ENCODE results near the gene B3GNT3.

The B3GNT3 gene

DNA sequence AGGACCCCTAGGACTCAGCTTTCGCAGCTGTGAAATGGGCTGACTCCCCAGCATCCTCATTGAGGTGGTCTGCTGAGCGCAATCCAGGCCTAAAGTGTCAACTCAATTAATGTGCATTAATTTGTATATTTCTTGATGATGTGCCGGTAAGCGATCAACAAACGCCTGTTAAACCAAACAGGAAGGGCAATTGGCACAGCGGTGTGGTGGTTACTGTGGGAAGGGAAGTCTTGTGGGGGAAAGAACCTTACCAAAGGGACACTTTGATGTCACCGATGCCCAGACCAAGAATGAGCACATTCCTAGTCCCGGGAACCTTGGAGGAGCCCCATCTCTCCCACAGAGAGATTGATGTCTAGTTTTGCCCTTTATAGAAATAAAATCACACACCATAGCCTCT, 51.2 kb downstream of the B3GNT3 start:
- ChIA-PET POLR2A (ENCODE audit: low non-redundant PET) (no interaction called here), CTCF (interaction anchor here (0.7 kb wide), 1 partner anchor 1221 kb away, joined by 3 read pairs; no protein-coding TSS in a partner anchor)
- H3K27ac ChIP-seq = no peak overlapping the region
- no peak for TF ChIP-seq CTCF (conservative IDR thresholded peaks at IDR 0.05; ENCODE audit: low read depth)
- DNase-seq (ENCODE audit: low spot score) = no peak

DNA sequence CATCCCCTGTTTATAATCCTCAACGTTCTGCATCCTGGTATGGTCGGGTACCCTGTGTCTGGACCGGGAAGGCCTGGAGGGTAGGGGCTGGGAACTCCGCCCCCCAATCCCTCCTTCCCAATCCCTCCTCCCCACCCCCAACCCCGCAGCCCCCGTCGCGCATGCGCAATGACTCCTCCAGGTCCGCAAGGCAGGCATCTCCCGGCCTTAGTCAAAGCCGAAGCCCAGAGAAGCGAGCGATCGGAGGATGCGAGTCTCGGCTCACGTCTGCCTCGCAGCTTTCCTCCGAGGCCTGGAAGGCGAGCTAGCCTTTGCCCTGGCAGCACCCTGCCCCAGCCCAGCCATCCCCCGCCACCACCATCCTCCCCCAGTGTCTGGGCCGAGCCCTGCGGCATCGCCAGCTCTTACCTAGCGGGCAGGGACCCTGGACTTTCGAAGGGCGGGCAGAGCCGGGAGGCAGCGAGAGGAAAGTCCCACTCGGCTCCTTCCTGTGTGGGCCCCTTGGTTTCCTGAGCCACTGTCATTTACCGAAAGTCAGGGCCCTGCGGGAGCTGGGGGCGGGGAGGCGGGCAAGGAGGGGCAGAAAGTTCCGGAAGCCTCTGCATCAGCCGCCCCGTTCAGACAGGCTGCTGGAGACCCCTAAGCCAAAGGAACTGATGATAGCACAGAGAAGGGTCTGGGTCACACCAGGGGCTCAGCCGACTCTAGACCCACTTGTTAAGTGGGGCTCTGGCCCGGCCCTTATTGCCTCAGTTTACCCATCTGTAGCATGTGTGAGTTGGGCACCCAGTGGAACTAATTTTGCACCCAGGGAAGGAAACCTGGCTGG, 52.8 kb downstream of the B3GNT3 start, which contains the start of gene JAK3:
Gene JAK3 (minus strand): TSS at position 445 of the 829 bp plus-strand sequence. CDS start 3,565 bp downstream, outside the sequence.
- TF ChIP-seq CTCF (conservative IDR thresholded peaks at IDR 0.05; ENCODE audit: low read depth) = no peak
- ChIA-PET CTCF (interaction anchor here (0.7 kb wide), 1 partner anchor 19 kb away, joined by 3 read pairs; no protein-coding TSS in a partner anchor), POLR2A (ENCODE audit: low non-redundant PET) (interaction anchor here (0.6 kb wide), 1 partner anchor 312 kb away, joined by 3 read pairs; no protein-coding TSS in a partner anchor)
- DNase-seq (ENCODE audit: low spot score) = no peak
- peak within 1 kb of the TSS; percentile 71 for H3K27ac ChIP-seq

- no peak for DNase-seq (ENCODE audit: low spot score)
- POLR2A ChIA-PET (ENCODE audit: low non-redundant PET) = interaction anchor here (0.6 kb wide), 1 partner anchor 311 kb away, joined by 3 read pairs; no protein-coding TSS in a partner anchor
- peak overlapping the region; percentile 71 for H3K27ac ChIP-seq
- CTCF ChIA-PET = interaction anchor here (0.6 to 0.7 kb wide), 2 partner anchors 185 to 275 kb away, joined by 3 read pairs; no protein-coding TSS in a partner anchor
- no peak for TF ChIP-seq CTCF (conservative IDR thresholded peaks at IDR 0.05; ENCODE audit: low read depth)
Measured at GRCh38 chr19:17848595-17849292, 53.8 kb downstream of the B3GNT3 start.

GRCh38 chr19:17854061-17854460, 59.1 kb downstream of the B3GNT3 start:
- CTCF ChIA-PET = interaction anchor here (0.5 to 1.4 kb wide), 4 partner anchors 10 to 1285 kb away, joined by 3 to 5 read pairs (median 4); partner anchors contain the start of gene CCDC124
- POLR2A ChIA-PET (ENCODE audit: low non-redundant PET) = no interaction called here
- H3K27ac ChIP-seq = no peak overlapping the region
- no peak for DNase-seq (ENCODE audit: low spot score)
- TF ChIP-seq CTCF (conservative IDR thresholded peaks at IDR 0.05; ENCODE audit: low read depth) = no peak

DNA sequence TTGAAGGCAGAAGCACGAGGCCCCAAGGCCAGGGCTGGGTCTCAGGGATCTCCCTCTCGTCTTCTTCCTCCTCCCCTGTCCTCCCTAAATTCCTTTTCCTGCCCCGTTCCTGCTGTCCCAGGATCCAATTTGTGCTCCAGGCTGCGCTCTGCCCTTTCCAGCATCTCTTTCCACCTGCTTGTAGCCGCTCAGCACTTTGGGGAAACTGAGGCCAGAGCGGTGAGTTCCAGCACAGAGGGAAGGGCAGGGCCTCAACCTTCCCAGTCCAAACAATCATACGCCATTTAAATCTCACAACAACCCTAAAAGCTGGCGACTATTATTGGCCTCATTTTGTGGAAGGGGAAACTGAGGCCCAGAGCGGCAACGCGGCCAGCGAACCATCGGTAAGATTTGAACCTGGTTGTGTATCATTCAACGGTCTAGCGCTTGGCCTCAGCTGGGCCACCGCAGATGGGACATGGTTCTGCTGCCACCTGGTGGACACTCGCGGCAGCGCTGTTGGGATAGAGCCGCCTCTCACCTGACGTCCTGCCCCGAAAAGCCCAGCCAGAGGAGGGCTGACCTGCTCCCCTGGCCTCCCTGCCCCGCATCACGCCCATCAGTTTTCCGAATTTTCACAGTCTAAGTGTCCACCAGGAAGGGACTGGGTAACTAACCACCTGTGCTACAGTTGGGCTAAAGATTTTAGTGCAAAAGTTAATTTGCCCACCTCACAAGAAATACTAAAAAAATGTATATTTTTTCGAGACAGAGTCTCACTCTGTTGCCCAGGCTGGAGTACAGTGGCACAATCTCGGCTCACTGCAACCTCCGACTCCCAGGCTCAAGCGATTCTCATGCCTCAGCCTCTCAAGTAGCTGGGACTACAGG, 60.6 kb downstream of the B3GNT3 start:
- POLR2A ChIA-PET (ENCODE audit: low non-redundant PET) = interaction anchor here (0.6 kb wide), 1 partner anchor 384 kb away, joined by 4 read pairs; no protein-coding TSS in a partner anchor
- peak; percentile 85 for DNase-seq (ENCODE audit: low spot score)
- TF ChIP-seq CTCF (conservative IDR thresholded peaks at IDR 0.05; ENCODE audit: low read depth) = peak; percentile 99
- CTCF ChIA-PET = interaction anchor here (0.6 to 1.9 kb wide), 15 partner anchors 8 to 937 kb away, joined by 3 to 7 read pairs (median 4); partner anchors contain the start of gene B3GNT3
- no peak overlapping the region for H3K27ac ChIP-seq

Measured in RWPE1 (cell line).